K562 (cell line): Measurements from ENCODE around the gene ZDHHC8. TPM values are rescaled to one million over a fixed set of nuclear protein-coding genes. Genes with fewer than 3 reads are reported as not detected.
A peak's percentile ranks its signal among the peaks of the same experiment; 100 is the strongest.

ENCODE experiments used
- ARID1B ChIP-seq: fragments of 450-650 bp; IDR thresholded peaks from 2 replicates; pipeline ENCODE4 v1.6.1; 2016; ENCODE audit warnings: antibody characterized with exemption, mild to moderate bottlenecking, inconsistent platforms
- BCOR ChIP-seq: fragments of 450-650 bp; IDR thresholded peaks from 2 replicates; pipeline ENCODE4 v1.6.1; 2016
- CREB3L1 ChIP-seq: fragments of 450-650 bp; IDR thresholded peaks from 2 replicates; pipeline ENCODE4 v1.6.1; 2014; ENCODE audit warnings: low read depth, mild to moderate bottlenecking, moderate library complexity, borderline replicate concordance
- DPF2 ChIP-seq: fragments of 450-650 bp; IDR thresholded peaks from 2 replicates; pipeline ENCODE4 v1.6.1; 2016
- JUND ChIP-seq, 2 experiments: IDR thresholded peaks; 2 replicates in 1 of 2; 3 replicates in 1 of 2; pipeline ENCODE4 v1.6.1; 2011; ENCODE audit warnings: borderline replicate concordance in 2 of 2, low read depth in 2 of 2, low read length in 2 of 2, improper control_type of control experiment in 1 of 2, missing biosample characterization in 1 of 2, missing genetic modification characterization in 1 of 2, missing genetic modification reagents in 1 of 2
- KDM5B ChIP-seq: fragments of 200-600 bp; sonication (generic); IDR thresholded peaks from 2 replicates; pipeline ENCODE4 v1.6.1; 2012; ENCODE audit warnings: low read depth, mild to moderate bottlenecking, moderate library complexity, low read length, control low read depth, inconsistent platforms; ENCODE audit not compliant: insufficient replicate concordance
- MED1 ChIP-seq: sonication (generic); formaldehyde crosslinking; IDR thresholded peaks from 2 replicates; pipeline ENCODE4 v1.8.1; 2023; ENCODE audit warnings: missing genetic modification reagents, borderline replicate concordance
- NCOR1 ChIP-seq: fragments of 450-650 bp; IDR thresholded peaks from 2 replicates; pipeline ENCODE4 v1.6.1; 2016; ENCODE audit warnings: mild to moderate bottlenecking, moderate library complexity
- TEAD1 ChIP-seq, 2 experiments: fragments of 450-650 bp in 1 of 2; sonication (generic) in 1 of 2; formaldehyde crosslinking; IDR thresholded peaks; 2 replicates each; pipeline versions ENCODE4 v1.4.0 to v1.8.0; 2020 to 2022; ENCODE audit warnings: mild to moderate bottlenecking in 2 of 2, missing genetic modification reagents in 1 of 2
- TRIM25 ChIP-seq: fragments of 450-650 bp; IDR thresholded peaks from 2 replicates; pipeline ENCODE4 v1.7.0; 2016; ENCODE audit warnings: borderline replicate concordance
- YY1 ChIP-seq, 3 experiments: IDR thresholded peaks; 2 replicates each; pipeline ENCODE4 v1.6.1; 2011; ENCODE audit warnings: low read length in 2 of 3, mild to moderate bottlenecking in 2 of 3, moderate library complexity in 2 of 3, borderline replicate concordance in 1 of 3, control low read depth in 1 of 3, low read depth in 1 of 3; ENCODE audit not compliant: insufficient read depth in 3 of 3, insufficient replicate concordance in 2 of 3, control insufficient read depth in 1 of 3, insufficient read length in 1 of 3; ENCODE audit errors: extremely low read depth in 1 of 3
- ZBTB40 ChIP-seq, 2 experiments: fragments of 450-650 bp in 1 of 2; sonication (generic) in 1 of 2; formaldehyde crosslinking in 1 of 2; IDR thresholded peaks; 2 replicates each; pipeline versions ENCODE4 v1.7.1 to v1.9.0; 2016 to 2022; ENCODE audit warnings: inconsistent platforms in 1 of 2, mild to moderate bottlenecking in 1 of 2, missing genetic modification reagents in 1 of 2
- ZNF311 ChIP-seq: fragments of 250-450 bp; sonication (Bioruptor Pico); IDR thresholded peaks from 2 replicates; pipeline ENCODE4 v1.4.0; 2020; ENCODE audit warnings: mild to moderate bottlenecking, moderate library complexity
- ZZZ3 ChIP-seq: fragments of 450-650 bp; IDR thresholded peaks from 2 replicates; pipeline ENCODE4 v1.6.1; 2016; ENCODE audit warnings: antibody characterized with exemption, mild to moderate bottlenecking, moderate library complexity
- polyA plus RNA-seq, 8 experiments: library from polyadenylated mRNA; depleted of rRNA in 4 of 8; stranded (reverse) in 5 of 8; unstranded in 3 of 8; fragments of >200 nt; fragmentation: Nextera tagmentation in 2 of 8; fragmentation: Illumina TruSeq in 1 of 8; extraction: Ambion mirVana in 2 of 8; extraction: Trizol in 1 of 8; gene quantifications; 2 replicates each; pipeline versions ENCODE4 v1.2.1 to v1.2.3, GENCODE V29; 2011 to 2014; ENCODE audit warnings: inconsistent platforms in 1 of 8, missing spikeins in 1 of 8
- total RNA-seq, 7 experiments: library from RNA; depleted of rRNA in 6 of 7; stranded (reverse); fragments of >200 nt in 6 of 7; fragmentation: Illumina TruSeq in 2 of 7; extraction: Trizol in 2 of 7; gene quantifications; 2 replicates each; pipeline versions ENCODE4 v1.2.1 to v1.2.3, GENCODE V29; 2011 to 2021; ENCODE audit warnings: low replicate concordance in 1 of 7

ZDHHC8 gene
- total and polyA plus RNA-seq, 9 of the 15 experiments (the other 6 are each of a cell fraction or from before 2014, with no cell fraction given) = 0.04 to 109 (median 16.4) TPM

- no peak for TF ChIP-seq TEAD1 (CRISPR knock-in tag; IDR thresholded peaks at IDR 0.05)
- TF ChIP-seq ARID1B = no peak
- TF ChIP-seq ZBTB40 (IDR thresholded peaks at IDR 0.05) = no peak
- TF ChIP-seq ZBTB40 (CRISPR knock-in tag; IDR thresholded peaks at IDR 0.05) = 0 out of 2 replicates have a peak, but pooled peaks have one; percentile 27
- TF ChIP-seq KDM5B = no peak
- no peak for TF ChIP-seq DPF2
- TF ChIP-seq JUND (IDR thresholded peaks at IDR 0.05; ENCODE audit: borderline replicate concordance, low read depth, low read length) = no peak
- no peak for TF ChIP-seq JUND (tag; IDR thresholded peaks at IDR 0.05; ENCODE audit: borderline replicate concordance, low read depth, low read length)
- TF ChIP-seq BCOR = no peak
- no peak for TF ChIP-seq NCOR1
- no peak for TF ChIP-seq YY1 (IDR thresholded peaks at IDR 0.05; ENCODE audit: borderline replicate concordance in 1 of 3, control insufficient read depth in 1 of 3, extremely low read depth in 1 of 3, insufficient read depth in 3 of 3, insufficient read length in 1 of 3, insufficient replicate concordance in 2 of 3, low read depth in 1 of 3, low read length in 2 of 3)
- no peak for TF ChIP-seq ZZZ3
- no peak for TF ChIP-seq CREB3L1
- TF ChIP-seq TRIM25 = no peak
- TF ChIP-seq ZNF311 = no peak
- TF ChIP-seq MED1 (CRISPR knock-in tag) = 0 out of 2 replicates have a peak, but pooled peaks have one; percentile 42
Observed at GRCh38 chr22:20173246-20173645, 41.6 kb downstream of the ZDHHC8 start (continued).
